ENCODE data around the gene RAB25. TPM values are rescaled to one million over a fixed set of nuclear protein-coding genes. Genes with fewer than 3 reads are reported as not detected.

Gene RAB25
- total and polyA plus RNA-seq, 2 of the 13 experiments (the other 11 are each of a cell fraction or from before 2014, with no cell fraction given): 0.20 to 0.22 TPM

GRCh38 chr1:156054500-156055280 lies 6.3 kb upstream of the RAB25 start, which contains the start of gene LAMTOR2:
TSS of gene LAMTOR2 (plus strand) at chr1:156054782. CDS start at chr1:156054890, 108 bp downstream.
- peaks cover 5 to 23% of the 10 kb centered on the region in 2 experiments; a peak in 4 of 5 replicates for H3K36me3 ChIP-seq (replicated peaks in 1 of 2; ENCODE audit: control insufficient read depth in 1 of 2, insufficient read depth in 2 of 2, low read length in 2 of 2)
- peaks cover 18% of the 10 kb centered on the region for H3K79me2 ChIP-seq (ENCODE audit: insufficient read depth, low read length)
- CTCF ChIA-PET (ENCODE audit: low intra/inter-chr PET ratio, low total read pairs): no interaction called here
- peak; percentile 88 for ATAC-seq
- POLR2A ChIA-PET: interaction anchor here (0.6 to 2.6 kb wide), 5 partner anchors 9 to 228 kb away, joined by 3 to 10 read pairs (median 4); partner anchors contain the start of gene SMG5
- peak within 1 kb of the TSS; percentile 100 for H3K27ac ChIP-seq (ENCODE audit: extremely low read length, insufficient read depth, low read length)
- H3K4me1 ChIP-seq (ENCODE audit: insufficient read depth, low read length): peaks cover 27% of the 10 kb centered on the region
- peak within 1 kb of the TSS; percentile 94 to 97 (median 96) for H3K4me3 ChIP-seq (replicated peaks in 1 of 3; ENCODE audit: insufficient read depth in 1 of 3, low read depth in 2 of 3, low read length in 3 of 3)
- FAIRE-seq: peak; percentile 97
- peak within 1 kb of the TSS; percentile 34 for H2AFZ ChIP-seq (ENCODE audit: low read length)
- no TSS peak for BruUV-seq (replicated peaks)
- H3K9me3 ChIP-seq (ENCODE audit: low read length): no peaks in the 10 kb centered on the region
- H3K27me3 ChIP-seq (ENCODE audit: control insufficient read depth in 1 of 2, insufficient read depth in 2 of 2, low read length in 2 of 2): no peaks in the 10 kb centered on the region; a peak in 1 of 5 replicates
- intact Hi-C loops (cut with micrococcal nuclease; ENCODE audit: unreplicated experiment) (no loop called here), in situ Hi-C loops (cut with HindIII; ENCODE audit: extremely low pct_ligation_motif_present, low pct_unique_long_range_greater_than_20kb) (no loop called here)
- peak within 1 kb of the TSS; percentile 99 for H3K4me2 ChIP-seq (ENCODE audit: low read depth, low read length)
- 3% methylated on average over 7 of the region's 53 CpGs for WGBS (ENCODE audit: low lambda C conversion rate)
- peak; percentile 97 for DNase-seq (ENCODE audit: low spot score)
- peak within 1 kb of the TSS; percentile 98 for H3K9ac ChIP-seq (ENCODE audit: insufficient read depth, low read depth, low read length)
- no peaks in the 10 kb centered on the region for H4K20me1 ChIP-seq (ENCODE audit: insufficient read depth, low read length)
- no peak for TF ChIP-seq ZNF326 (CRISPR knock-in tag; IDR thresholded peaks at IDR 0.05; ENCODE audit: borderline replicate concordance)
- no peak for TF ChIP-seq MIXL1 (CRISPR knock-in tag; IDR thresholded peaks at IDR 0.05)
- TF ChIP-seq ARNTL (CRISPR knock-in tag; IDR thresholded peaks at IDR 0.05): no peak
- peak; percentile 97 for TF ChIP-seq DMAP1 (CRISPR knock-in tag; IDR thresholded peaks at IDR 0.05)
- peak; percentile 45 for TF ChIP-seq MED8 (CRISPR knock-in tag; IDR thresholded peaks at IDR 0.05; ENCODE audit: insufficient replicate concordance)
- TF ChIP-seq ZNF280B (CRISPR knock-in tag; IDR thresholded peaks at IDR 0.05; ENCODE audit: borderline replicate concordance): peak; percentile 35; the same call in 1 of the 2 replicates
- TF ChIP-seq MED1 (CRISPR knock-in tag; IDR thresholded peaks at IDR 0.05): peak; percentile 79
- TF ChIP-seq MAFF (IDR thresholded peaks at IDR 0.05; ENCODE audit: low read depth, low read length): no peak
- no peak for TF ChIP-seq SYNCRIP (IDR thresholded peaks at IDR 0.05; ENCODE audit: insufficient read depth, low read depth, low read length)
- no peak for TF ChIP-seq TFE3 (CRISPR knock-in tag; IDR thresholded peaks at IDR 0.05)
- no peak for TF ChIP-seq SRSF4 (IDR thresholded peaks at IDR 0.05; ENCODE audit: low read depth, low read length, poor library complexity, severe bottlenecking)
- TF ChIP-seq ZNF331 (CRISPR knock-in tag; IDR thresholded peaks at IDR 0.05): peak; percentile 42; the same call in 1 of the 2 replicates
- TF ChIP-seq NRL (CRISPR knock-in tag; IDR thresholded peaks at IDR 0.05; ENCODE audit: borderline replicate concordance): peak; percentile 96
- TF ChIP-seq TCF7 (IDR thresholded peaks at IDR 0.05; ENCODE audit: low read depth): peak; percentile 19; the same call in 1 of the 2 replicates
- TF ChIP-seq POGZ (CRISPR knock-in tag; IDR thresholded peaks at IDR 0.05): peak; percentile 59
- TF ChIP-seq GMEB1 (CRISPR knock-in tag; IDR thresholded peaks at IDR 0.05; ENCODE audit: borderline replicate concordance): peak; percentile 90
- TF ChIP-seq KLF9 (CRISPR knock-in tag; IDR thresholded peaks at IDR 0.05; ENCODE audit: low read depth): no peak
- no peak for TF ChIP-seq RFX3 (CRISPR knock-in tag; IDR thresholded peaks at IDR 0.05)
- TF ChIP-seq TFDP1 (CRISPR knock-in tag; IDR thresholded peaks at IDR 0.05; ENCODE audit: borderline replicate concordance): peak; percentile 66; the same call in 1 of the 2 replicates
